Suprapubic skin (tissue), 3 donors: ENCODE data around the gene COPS9.

Experiments used
- POLR2A ChIP-seq, 2 donors: fragments of 450-650 bp; IDR thresholded peaks; one replicate each; pipeline ENCODE4 v1.6.1; 2017; ENCODE audit warnings: antibody characterized with exemption in 2 of 2, mild to moderate bottlenecking in 2 of 2, moderate library complexity in 2 of 2
- TF ChIP-seq, protein P1 (sequence below), 2 donors: fragments of 200-600 bp in 1 of 2; fragments of 450-650 bp in 1 of 2; sonication (generic) in 1 of 2; IDR thresholded peaks; one replicate each; pipeline ENCODE4 v1.5.1; 2016 to 2019; ENCODE audit warnings: antibody characterized with exemption in 2 of 2, mild to moderate bottlenecking in 1 of 2, moderate library complexity in 1 of 2

DNA sequence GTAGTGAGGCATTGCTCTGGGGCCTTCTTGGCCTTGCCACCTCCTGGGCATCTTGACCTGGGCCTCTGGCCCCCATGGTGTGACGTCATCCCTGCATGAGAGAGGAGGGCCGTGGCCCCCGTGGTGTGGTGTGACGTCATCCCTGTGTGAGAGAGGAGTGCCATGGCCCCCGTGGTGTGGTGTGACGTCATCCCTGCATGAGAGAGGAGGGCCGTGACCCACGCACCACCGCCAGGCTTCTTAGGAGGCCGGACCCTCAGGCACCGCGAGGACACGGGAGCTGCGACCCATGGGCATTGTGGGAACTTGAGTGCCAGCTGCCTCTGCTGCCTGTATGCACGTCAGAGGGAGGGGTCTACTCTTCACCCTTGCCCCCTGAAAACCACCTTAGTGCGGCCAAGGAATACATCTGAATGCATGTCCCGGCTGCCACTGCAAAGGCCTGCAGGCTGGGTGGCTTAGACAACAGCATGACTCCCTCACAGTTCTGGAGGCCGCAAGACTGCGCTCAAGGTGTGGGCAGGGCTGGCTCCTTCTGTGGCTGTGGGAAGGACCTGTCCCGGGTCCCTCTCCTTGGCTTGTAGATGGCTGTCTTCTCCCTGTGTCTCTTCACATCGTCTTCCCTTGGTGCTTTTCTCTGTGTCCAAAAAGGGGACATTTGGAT, 25.1 kb upstream of the COPS9 start:
- TF ChIP-seq POLR2A (IDR thresholded peaks at IDR 0.05) = no peak
- TF ChIP-seq, protein P1, sequence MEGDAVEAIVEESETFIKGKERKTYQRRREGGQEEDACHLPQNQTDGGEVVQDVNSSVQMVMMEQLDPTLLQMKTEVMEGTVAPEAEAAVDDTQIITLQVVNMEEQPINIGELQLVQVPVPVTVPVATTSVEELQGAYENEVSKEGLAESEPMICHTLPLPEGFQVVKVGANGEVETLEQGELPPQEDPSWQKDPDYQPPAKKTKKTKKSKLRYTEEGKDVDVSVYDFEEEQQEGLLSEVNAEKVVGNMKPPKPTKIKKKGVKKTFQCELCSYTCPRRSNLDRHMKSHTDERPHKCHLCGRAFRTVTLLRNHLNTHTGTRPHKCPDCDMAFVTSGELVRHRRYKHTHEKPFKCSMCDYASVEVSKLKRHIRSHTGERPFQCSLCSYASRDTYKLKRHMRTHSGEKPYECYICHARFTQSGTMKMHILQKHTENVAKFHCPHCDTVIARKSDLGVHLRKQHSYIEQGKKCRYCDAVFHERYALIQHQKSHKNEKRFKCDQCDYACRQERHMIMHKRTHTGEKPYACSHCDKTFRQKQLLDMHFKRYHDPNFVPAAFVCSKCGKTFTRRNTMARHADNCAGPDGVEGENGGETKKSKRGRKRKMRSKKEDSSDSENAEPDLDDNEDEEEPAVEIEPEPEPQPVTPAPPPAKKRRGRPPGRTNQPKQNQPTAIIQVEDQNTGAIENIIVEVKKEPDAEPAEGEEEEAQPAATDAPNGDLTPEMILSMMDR (IDR thresholded peaks at IDR 0.05) = no peak
